Measurements from ENCODE around the gene CEP63. TPM values are rescaled to one million over a fixed set of nuclear protein-coding genes. Genes with fewer than 3 reads are reported as not detected.

CEP63 gene
- total RNA-seq, 2 donors from 2014 or later = 19.2 to 30.0 TPM

GRCh38 chr3:134602440-134602814 lies 116.6 kb downstream of the CEP63 start:
- no peaks in the 10 kb centered on the region for H3K4me1 ChIP-seq
- 77 to 88% methylated on average over 3 to 6 of the region's 6 CpGs for WGBS, 2 donors
- H3K9me3 ChIP-seq = no peaks in the 10 kb centered on the region
- no peak overlapping the region for H3K4me3 ChIP-seq
- TF ChIP-seq POLR2A (IDR thresholded peaks at IDR 0.05) (no peak), CTCF (IDR thresholded peaks at IDR 0.05) (no peak)
- H3K27me3 ChIP-seq = no peaks in the 10 kb centered on the region
- no peaks in the 10 kb centered on the region for H3K36me3 ChIP-seq (replicated peaks in 1 of 2; ENCODE audit: insufficient read depth in 1 of 2, low read depth in 2 of 2)
- intact Hi-C loops (cut with DNase I) = loop anchor here (10.0 kb wide), 1 partner anchor 1292 kb away; no protein-coding TSS in a partner anchor
- no peak for DNase-seq
- no peak for ATAC-seq
- H3K27ac ChIP-seq = no peak overlapping the region

- Histone ChIP-seq H3K36me3 (replicated peaks in 1 of 2; ENCODE audit: insufficient read depth in 1 of 2, low read depth in 2 of 2) (no peaks in the 10 kb centered on the region), H3K4me1 (no peaks in the 10 kb centered on the region), H3K9me3 (no peaks in the 10 kb centered on the region), H3K27me3 (no peaks in the 10 kb centered on the region), H3K27ac (no peak overlapping the region), H3K4me3 (no peak overlapping the region)
- ATAC-seq = no peak
- WGBS, 2 donors = 48 to 60% methylated on average over 2 to 4 of the region's 4 CpGs
- no peak for DNase-seq
- intact Hi-C loops (cut with DNase I) = loop anchor here (10.0 kb wide), 1 partner anchor 1291 kb away; no protein-coding TSS in a partner anchor
- TF ChIP-seq CTCF (IDR thresholded peaks at IDR 0.05) = no peak
- TF ChIP-seq POLR2A (IDR thresholded peaks at IDR 0.05) = no peak
Observed at GRCh38 chr3:134603480-134603879, 117.6 kb downstream of the CEP63 start.

- Histone ChIP-seq H3K9me3 (no peaks in the 10 kb centered on the region), H3K27me3 (no peaks in the 10 kb centered on the region), H3K4me3 (no peak overlapping the region), H3K36me3 (replicated peaks in 1 of 2; ENCODE audit: insufficient read depth in 1 of 2, low read depth in 2 of 2) (no peaks in the 10 kb centered on the region), H3K4me1 (no peaks in the 10 kb centered on the region), H3K27ac (no peak overlapping the region)
- TF ChIP-seq CTCF (IDR thresholded peaks at IDR 0.05) (no peak), POLR2A (IDR thresholded peaks at IDR 0.05) (no peak)
- intact Hi-C loops (cut with DNase I) = loop anchor here (10.0 kb wide), 1 partner anchor 1291 kb away; no protein-coding TSS in a partner anchor
- DNase-seq (no peak), ATAC-seq (no peak)
- WGBS, 2 donors = 87 to 88% methylated on average over 7 to 13 of the region's 13 CpGs
Observed at GRCh38 chr3:134603956-134604355, 118.1 kb downstream of the CEP63 start.

- no peak overlapping the region for H3K27ac ChIP-seq
- intact Hi-C loops (cut with DNase I) = loop anchor here (10.0 kb wide), 1 partner anchor 1289 kb away; no protein-coding TSS in a partner anchor
Observed at GRCh38 chr3:134605556-134605955, 119.7 kb downstream of the CEP63 start.

More at GRCh38 chr3:134605556-134605955, 119.7 kb downstream of the CEP63 start:
- no peaks in the 10 kb centered on the region for H3K27me3 ChIP-seq
- no peaks in the 10 kb centered on the region for H3K9me3 ChIP-seq
- no peaks in the 10 kb centered on the region for H3K36me3 ChIP-seq (replicated peaks in 1 of 2; ENCODE audit: insufficient read depth in 1 of 2, low read depth in 2 of 2)
- ATAC-seq = no peak
- WGBS, 2 donors = 68 to 72% methylated on average over 6 of the region's 6 CpGs
- H3K4me3 ChIP-seq = no peak overlapping the region
- no peak for DNase-seq
- no peaks in the 10 kb centered on the region for H3K4me1 ChIP-seq
- TF ChIP-seq CTCF (IDR thresholded peaks at IDR 0.05) (no peak), POLR2A (IDR thresholded peaks at IDR 0.05) (no peak)

Measured in body of pancreas (tissue), 4 donors.